ENCODE measurements around the gene LUZP1. TPM values are rescaled to one million over a fixed set of nuclear protein-coding genes. Genes with fewer than 3 reads are reported as not detected.

Gene LUZP1
- total RNA-seq, 1 experiment from 2014 or later: 22.4 TPM

GRCh38 chr1:23084880-23085279, 83.8 kb downstream of the LUZP1 start:
- Histone ChIP-seq H3K79me2 (ENCODE audit: insufficient read depth, low read length) (no peaks in the 10 kb centered on the region), H3K4me2 (ENCODE audit: low read length) (no peak overlapping the region), H3K9me3 (ENCODE audit: control insufficient read depth in 1 of 2, insufficient read depth in 1 of 2, low read depth in 1 of 2, low read length in 2 of 2) (no peaks in the 10 kb centered on the region), H3K27ac (ENCODE audit: low read depth, low read length) (no peak overlapping the region), H3K36me3 (ENCODE audit: control insufficient read depth in 1 of 2, insufficient read depth in 2 of 2, low read length in 2 of 2) (peaks cover 51 to 65% of the 10 kb centered on the region in 2 experiments; a peak in 3 of 4 replicates), H3K4me3 (replicated peaks in 1 of 2; ENCODE audit: low read depth in 1 of 2, low read length in 2 of 2) (no peak overlapping the region), H2AFZ (ENCODE audit: low read depth, low read length, poor library complexity, severe bottlenecking) (no peak overlapping the region), H3K9ac (ENCODE audit: low read length) (no peak overlapping the region), H3K27me3 (ENCODE audit: insufficient read depth, low read length) (no peaks in the 10 kb centered on the region), H3K4me1 (ENCODE audit: control insufficient read depth in 1 of 2, insufficient read depth in 2 of 2, low read length in 2 of 2) (no peaks in the 10 kb centered on the region), H4K20me1 (ENCODE audit: insufficient read depth) (no peaks in the 10 kb centered on the region), H3K9me2 (ENCODE audit: insufficient read depth) (no peaks in the 10 kb centered on the region)
- no TSS peak for BruUV-seq (replicated peaks)
- ATAC-seq: no peak
- intact Hi-C loops (cut with micrococcal nuclease): no loop called here
- POLR2A ChIA-PET: no interaction called here
- TF ChIP-seq POLR2AphosphoS5 (IDR thresholded peaks at IDR 0.05; ENCODE audit: low read depth, low read length) (no peak; the same call in 1 of the 2 replicates), CEBPB (IDR thresholded peaks at IDR 0.05; ENCODE audit: low read depth) (no peak), CBX3 (IDR thresholded peaks at IDR 0.05; ENCODE audit: low read depth) (no peak), ZFX (IDR thresholded peaks at IDR 0.05) (no peak), EZH2phosphoT487 (IDR thresholded peaks at IDR 0.05; ENCODE audit: borderline replicate concordance) (no peak), SIN3A (IDR thresholded peaks at IDR 0.05; ENCODE audit: low read depth) (no peak), REST (IDR thresholded peaks at IDR 0.05; ENCODE audit: low read depth) (no peak), YY1 (IDR thresholded peaks at IDR 0.05; ENCODE audit: extremely low read depth, insufficient replicate concordance, low read depth, low read length) (no peak), SP1 (IDR thresholded peaks at IDR 0.05; ENCODE audit: low read depth) (no peak), JUND (IDR thresholded peaks at IDR 0.05) (no peak), RAD21 (IDR thresholded peaks at IDR 0.05; ENCODE audit: low read depth) (no peak), SRF (IDR thresholded peaks at IDR 0.05; ENCODE audit: low read depth) (no peak)
- RAD21 ChIA-PET (ENCODE audit: low non-redundant PET in 1 of 2, low total read pairs in 2 of 2, uncharacterized antibody in 2 of 2, unreplicated experiment in 2 of 2): no interaction called here
- CTCF ChIA-PET: interaction anchor here (1.4 kb wide), 1 partner anchor 14 kb away, joined by 3 read pairs; no protein-coding TSS in a partner anchor
- no peak for DNase-seq (ENCODE audit: low read depth, low spot score)
